M059J (cell line): ENCODE measurements around the gene OR2V2. TPM values are rescaled to one million over a fixed set of nuclear protein-coding genes. Genes with fewer than 3 reads are reported as not detected.
"Not testable (repeated sequence)": the region's sequence is repeated elsewhere in the genome, so short reads cannot be mapped to it uniquely, and the experiment has no call there.

ENCODE experiments used
- DNase-seq: peaks from one replicate; pipeline ENCODE4 v3.0.0-alpha.2; 2012; ENCODE audit warnings: low read depth
- total RNA-seq: library from RNA; depleted of rRNA; stranded (reverse); fragments of >200 nt; shearing (Covaris generic); gene quantifications from 2 replicates; pipeline ENCODE4 v1.2.3, GENCODE V29; 2014

OR2V2 gene
- total RNA-seq, 1 experiment from 2014 or later, result not detected

DNA sequence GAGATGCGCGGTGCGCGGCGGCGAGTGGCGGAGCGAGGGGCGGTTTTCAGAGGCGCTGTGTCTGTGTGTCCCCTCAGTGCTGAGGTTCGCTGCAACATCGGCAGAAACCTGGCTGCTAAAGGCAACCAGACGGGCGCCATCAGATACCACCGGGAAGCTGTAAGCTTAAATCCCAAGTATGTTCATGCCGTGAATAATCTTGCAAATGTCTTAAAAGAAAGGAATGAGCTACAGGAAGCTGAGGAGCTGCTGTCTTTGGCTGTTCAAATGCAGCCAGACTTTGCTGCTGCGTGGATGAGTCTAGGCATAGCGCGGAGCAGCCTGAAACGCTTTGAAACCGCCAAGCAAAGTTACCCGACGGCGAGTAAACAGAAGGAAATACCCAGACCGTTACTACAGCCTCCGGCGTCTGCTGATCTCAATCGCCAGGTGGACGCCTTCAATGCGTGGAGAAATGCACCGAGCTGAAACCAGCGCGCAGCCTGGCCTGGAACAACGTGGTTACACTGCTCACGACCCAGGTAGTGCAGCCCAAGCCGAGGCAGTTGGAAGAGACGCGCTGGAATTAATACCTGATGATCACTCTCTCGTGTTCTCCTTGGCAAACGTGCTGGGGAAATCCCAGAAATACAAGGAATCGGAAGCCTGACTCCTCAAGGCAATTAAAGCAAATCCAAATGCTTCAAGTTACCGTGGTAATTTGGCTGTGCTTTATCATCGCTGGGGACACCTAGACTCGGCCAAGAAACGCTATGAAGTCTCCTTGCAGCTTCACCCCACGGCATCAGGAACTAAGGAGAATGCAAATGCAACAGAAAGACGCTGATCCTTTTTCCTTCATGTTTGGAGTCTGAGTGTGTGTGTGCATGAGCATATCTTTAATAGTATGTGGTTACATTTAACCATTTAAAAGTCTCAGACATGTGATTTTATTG lies 32.3 kb upstream of the OR2V2 start:
- peak; percentile 24 for DNase-seq

DNA sequence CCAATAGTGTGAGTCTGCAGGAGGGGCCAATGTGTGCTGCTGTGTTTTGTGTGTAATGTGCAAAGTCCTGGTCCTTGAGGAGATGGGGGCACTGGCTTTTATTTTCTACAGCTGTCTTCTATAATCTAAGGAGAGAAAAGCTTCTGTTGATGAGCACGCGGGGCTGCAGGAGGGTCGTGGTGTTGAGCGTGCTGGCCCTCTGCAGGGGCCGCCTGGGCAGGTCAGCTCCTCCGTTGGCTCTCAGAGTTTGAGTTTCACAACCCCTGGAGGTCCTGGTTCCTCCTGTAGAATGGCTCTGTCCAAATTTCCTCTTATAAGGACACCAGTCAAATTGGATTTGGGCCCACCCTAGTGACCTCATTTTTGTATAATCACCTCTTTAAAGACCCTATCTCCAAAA lies 29.0 kb upstream of the OR2V2 start:
- no peak for DNase-seq

DNA sequence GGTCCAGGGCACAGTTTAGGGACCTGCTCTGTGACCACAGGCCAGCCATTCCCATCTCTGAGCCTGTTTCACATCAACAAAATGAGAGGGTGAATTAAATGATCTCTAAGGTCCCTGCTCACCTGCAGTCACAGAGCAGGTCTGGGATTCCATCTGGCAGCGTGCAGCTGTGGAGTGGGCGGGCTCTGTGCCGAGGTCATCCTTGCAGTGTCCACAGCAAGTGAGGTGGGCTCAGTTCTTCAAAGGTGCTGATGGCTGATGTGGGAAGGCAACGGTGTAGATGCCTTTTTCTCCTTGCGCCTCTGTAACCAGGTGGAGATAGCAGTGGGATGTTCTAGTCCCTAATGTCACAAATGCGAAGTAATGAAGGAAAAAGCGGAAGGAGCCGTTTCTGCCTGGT lies 28.3 kb upstream of the OR2V2 start:
- no peak for DNase-seq

DNA sequence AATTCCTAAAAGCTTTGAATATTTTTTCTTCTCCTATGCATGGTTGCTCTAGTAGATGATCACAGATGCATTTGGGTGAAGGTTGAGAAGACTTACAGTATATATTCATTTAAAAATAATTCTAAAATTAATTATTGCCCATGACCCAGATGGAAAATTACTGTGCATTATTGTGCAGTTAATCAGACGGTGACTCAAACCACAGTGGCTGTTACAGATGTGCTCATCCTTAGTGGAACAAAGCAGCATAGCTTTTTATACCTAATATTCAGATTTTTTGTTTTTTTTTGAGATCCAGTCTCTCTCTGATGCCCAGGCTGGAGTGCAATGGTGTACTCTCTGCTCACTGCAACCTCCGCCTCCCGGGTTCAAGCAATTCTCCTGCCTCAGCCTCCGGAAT lies 27.1 kb upstream of the OR2V2 start:
- DNase-seq, result peak; percentile 37

DNA sequence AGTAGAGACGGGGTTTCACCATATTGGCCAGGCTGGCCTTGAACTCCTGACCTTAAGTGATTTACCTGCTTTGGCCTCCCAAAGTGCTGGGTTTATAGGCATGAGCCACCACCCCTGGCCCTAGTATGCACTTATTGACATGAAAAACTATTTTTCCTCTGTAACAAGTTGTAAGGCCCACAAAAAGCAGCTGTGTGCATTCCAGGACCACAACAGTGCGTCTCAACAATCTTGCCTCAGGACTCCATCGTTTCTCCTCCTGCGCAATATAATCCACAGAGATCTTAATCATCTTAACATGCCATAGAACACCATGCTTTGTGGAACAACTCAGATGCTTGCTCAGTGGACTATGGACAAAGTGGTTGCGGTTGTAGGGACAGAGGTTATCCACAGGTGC lies 26.6 kb upstream of the OR2V2 start:
- no peak for DNase-seq

DNA sequence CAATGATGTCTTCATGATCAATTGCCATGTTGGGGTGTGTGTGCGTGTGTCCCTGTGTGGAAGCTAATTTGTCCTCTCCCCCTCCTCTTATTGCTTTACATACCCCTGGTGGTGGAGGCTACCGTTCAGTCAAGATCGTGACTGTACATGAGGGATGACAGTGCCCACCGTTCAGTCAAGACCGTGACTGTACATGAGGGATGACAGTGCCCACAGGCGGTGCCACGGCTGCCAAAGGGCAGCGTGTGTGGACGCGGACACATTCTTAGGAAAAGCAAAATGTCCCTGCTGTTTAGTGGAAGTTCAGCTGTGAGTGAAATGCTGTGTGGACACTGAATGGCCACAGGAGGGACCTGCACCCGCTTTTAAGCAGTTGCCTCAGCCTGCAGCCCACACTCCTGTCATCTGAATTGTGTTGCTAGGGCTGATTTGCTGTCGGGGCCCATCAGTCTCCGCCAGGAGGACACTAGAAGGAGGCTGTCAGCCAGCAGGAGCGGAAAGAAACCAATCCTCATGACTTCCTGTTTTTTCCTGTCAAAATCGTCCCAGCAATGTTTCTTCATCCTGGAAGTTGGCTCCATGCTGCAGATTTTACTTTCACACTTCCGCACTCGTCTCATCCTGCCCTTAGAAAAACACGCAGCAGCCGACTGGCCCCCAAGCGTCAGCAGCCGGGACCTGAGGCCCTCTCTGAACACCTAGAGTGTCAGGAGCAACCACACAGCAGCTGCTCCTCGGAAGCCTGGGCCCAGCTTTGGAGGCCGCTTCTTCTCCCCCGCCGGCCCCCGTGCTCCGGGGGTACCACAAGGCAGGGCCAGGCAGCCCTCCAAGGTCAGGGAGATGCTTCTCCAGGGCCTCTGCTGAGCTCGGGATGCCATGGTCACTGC lies 25.5 kb upstream of the OR2V2 start:
- DNase-seq, result peak; percentile 12

DNA sequence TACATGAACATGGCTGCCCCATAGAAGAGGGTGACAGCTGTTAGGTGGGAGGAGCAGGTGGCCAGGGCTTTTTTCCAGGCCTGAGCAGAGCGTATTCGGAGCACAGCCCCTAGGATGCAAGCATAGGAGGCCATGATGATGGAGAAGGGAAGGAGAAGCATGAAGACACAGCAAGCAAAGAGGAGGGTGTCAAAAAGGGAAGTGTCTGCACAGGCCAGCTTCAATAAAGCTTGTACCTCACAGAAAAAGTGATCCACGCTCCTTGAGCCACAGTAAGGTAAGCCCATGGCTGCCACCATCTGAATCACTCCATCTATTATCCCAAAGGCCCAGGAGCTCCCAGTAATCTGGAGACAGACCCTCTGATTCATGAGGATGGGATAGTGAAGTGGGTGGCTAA lies 22.9 kb upstream of the OR2V2 start:
- no peak for DNase-seq

DNA sequence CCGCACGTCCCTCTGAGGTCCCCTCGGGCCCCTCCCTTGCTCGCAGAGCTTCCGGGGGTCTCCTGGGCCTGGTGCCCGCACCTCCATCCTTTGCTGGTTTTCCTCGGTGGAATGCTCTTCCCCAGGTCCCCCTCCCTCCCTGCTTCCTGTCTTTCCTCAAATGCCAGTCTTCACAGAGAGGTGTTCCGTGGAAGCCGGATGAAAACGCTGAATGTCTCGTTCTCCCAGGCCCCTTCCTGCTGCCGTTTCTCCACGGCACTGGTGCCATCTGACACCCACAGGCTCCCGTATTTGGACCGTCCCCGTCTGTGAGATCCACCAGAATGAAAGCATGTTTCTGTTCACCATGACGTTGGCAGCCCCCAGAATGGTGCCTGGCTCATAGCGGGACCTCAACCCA lies 20.5 kb upstream of the OR2V2 start:
- no peak for DNase-seq

DNA sequence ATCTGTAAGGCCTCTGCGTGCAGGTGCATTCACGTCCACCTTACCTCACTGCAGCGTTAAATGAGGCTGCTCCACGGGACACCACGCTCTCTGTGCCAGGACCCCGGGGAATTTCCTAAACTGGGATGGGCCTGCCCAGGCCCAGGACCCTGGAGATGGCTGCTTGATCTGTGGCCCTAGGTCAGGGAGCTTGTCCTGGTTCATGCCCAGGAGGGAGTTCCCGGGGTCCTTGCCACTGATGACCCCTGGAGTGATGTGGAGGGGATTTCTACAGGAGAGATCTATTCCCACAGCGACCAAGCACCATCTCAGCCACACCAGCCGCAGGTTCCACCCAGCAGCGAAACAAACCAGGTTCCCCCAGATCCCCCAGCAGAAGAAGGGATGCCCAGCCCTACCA lies 19.9 kb upstream of the OR2V2 start:
- DNase-seq, result no peak

DNA sequence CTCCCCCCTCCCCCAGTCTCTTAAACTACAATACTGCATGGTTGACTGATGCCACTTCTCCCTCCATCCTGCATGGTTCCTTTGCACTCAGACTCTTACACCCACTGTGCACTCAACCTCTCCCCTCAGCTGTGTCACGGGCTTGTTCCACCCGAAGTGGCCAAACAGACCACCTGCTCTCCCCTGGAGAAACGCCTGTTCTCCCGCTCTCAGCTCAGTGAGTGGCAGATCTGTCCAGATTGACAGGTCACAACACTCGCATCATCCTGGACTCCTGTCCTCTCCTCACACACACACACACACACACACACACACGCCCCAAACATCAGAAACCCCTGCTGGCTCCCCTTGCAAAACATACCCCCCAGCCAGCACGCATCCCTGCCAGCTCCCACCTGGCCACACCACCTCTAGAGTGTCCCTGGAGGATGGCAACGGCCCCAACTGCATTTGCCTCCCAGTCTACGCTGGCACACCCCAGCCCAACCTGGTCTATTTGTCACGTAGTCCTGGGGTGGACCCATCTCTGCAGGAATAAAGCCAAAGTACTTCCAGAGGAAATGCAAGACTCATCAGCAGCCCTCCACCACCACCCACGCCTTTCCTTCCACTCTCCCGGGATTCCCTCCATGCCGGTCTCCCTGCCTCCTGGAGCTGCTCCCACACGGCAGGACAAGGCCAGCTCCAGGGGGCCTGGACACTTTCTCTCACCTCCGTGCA lies 19.3 kb upstream of the OR2V2 start:
- DNase-seq, result no peak

DNA sequence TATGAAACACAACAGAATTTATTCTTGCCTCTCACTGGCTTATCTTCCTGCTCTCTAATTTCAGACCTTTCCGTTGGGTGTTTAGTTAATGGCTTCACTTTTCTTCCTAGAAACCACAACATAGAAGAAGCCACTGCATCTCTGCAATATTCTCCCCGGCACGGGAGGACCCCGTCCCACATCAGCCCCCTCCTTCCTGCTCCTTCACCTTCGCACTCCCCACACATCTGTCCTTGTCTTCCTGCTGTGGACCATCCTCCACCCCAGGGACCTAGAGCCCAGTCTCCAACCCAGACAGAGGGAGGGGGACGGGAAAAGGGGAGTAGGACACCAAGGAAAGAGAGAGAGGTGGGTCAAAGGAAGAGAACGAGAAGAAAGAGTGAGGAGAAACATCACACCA lies 17.8 kb upstream of the OR2V2 start:
- DNase-seq, result no peak

DNA sequence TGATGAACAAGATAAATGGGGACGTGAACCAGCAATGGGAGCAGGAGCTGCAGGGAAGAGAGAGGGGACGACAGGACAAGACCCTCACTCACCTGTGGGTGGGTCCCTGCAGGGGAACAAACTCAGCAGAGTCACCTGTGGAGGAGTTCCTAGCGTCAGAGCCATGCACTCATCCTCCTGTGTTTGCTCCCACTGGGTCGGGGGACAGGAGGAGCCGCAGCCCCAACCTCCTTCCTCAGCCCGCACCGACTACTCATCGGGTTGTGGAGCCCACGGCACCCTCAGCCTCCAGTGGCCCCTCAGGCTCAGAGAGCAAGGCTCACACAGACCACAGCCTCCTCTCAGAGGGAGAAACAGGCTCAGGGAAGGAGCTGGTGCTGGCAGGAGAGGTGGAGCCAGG lies 17.3 kb upstream of the OR2V2 start:
- not testable (repeated sequence) for DNase-seq

DNA sequence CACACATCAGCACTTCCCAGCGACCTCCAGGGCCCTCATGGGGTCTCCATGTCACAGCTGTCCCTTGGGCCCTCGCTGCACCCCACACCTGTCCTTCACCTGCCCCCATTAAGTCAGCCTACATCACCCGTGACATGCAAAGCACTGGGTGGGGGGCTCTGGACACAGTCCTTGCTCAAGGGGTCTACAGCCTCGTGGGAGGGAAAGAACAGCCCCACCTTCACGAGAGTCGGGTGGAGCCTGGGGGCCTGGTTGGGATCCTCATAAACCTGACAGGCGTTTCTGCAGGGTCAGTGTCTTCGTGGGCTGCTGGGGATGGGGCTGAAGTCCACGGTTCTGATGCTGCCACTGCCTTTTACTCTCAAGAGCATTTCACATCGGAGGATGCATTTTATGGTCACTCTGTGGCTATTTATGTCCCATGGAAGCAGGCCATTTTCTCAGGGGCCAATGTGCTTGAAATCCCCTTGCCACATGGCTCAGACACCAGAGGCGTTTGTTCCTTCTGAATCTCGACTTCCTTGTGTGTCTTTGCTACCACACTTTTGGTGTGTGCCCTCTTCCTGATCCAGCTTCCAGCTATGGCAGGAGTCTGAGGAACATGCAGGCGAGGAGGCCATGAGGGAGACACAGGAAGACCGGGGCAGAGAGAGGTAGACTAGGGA lies 16.4 kb upstream of the OR2V2 start, which contains the start of gene OR2V1:
OR2V1 (minus strand) TSS at position 338 of the 665 bp plus-strand sequence. CDS start 5,865 bp downstream, outside the sequence.
- no peak for DNase-seq

DNA sequence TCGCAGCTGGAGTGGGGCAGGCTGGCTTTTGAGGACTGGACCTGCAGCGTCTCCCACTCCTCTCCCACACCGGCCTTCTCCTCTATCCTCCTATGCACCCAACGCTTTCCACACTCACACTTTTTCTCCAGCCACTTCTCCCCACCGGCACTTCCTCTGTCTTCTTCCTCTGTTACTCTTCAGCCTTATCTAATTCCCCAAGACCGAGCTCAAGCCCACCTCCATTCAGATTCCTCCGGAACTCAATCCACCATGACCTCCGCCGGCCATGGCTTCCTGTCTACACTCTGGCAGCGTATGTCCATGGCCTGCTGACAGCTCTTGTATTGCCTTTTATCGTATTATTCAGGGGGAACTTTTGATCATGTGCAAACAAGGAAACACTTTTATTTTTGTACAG lies 15.9 kb upstream of the OR2V2 start:
- DNase-seq, result no peak

DNA sequence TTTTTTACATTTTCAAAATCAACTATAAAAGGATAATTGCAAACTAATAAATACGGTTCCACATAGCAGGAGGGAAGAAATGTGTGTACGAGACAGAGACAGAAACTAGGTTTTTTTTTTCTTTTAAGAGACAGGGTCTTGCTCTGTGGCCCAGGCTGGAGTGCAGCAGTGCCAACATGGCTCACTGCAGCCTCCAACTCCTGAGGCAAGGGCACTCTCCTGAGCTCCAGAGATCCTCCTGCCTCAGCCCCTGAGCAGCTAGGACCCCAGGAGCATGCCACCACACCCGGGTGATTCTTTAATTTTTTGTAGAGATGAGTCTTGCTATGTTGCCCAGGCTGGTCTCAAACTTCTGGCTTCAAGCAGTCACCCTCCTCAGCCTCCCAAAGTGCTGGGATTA lies 14.3 kb upstream of the OR2V2 start:
- DNase-seq, result no peak

DNA sequence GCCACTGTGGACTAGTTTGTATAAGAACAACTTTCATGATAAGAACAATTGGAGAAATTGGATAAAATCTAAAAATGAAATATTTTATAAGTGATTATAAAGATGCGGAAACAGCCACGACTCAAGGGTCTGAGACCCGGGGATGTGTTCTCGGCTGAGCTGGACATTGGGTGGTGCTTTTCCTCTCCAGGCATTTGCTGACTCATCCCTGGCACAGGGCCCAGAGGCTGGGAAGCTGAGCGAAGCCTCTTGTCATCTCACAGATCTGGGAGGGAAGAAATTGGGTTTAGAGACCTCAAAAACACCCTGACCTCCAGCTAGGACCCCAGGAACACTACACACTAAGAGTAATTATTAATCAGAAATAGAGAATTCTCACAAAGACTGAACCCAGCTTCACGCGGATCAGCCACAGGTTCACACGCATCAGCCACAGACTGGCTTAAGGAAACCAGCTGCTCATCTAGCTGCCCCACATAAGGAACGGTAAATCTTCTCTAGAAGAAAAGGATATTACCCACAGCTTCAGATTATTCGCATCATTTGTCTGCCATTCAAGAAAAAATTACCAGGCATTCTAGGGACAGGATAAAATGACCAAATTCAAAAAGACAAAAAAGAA lies 13.7 kb upstream of the OR2V2 start:
- DNase-seq, result peak; percentile 81

DNA sequence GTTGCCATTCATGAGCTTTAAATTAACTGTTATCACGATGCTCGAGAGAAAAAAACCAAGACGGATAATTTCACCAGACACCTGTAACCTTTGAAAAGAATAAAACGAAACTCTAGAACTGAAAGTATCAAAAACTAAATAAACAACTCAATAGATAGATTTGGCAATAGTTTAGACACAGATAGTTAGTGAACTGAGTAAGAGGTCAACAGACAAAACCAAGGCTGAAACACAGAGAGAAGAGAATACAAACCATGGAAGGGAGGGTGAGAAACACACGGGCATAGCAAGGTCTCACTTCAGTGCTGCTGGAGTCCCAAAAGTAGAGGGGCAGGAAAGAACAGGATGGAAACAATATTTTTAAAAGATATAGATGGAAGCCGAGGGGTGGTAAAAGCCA lies 13.1 kb upstream of the OR2V2 start:
- no peak for DNase-seq

DNA sequence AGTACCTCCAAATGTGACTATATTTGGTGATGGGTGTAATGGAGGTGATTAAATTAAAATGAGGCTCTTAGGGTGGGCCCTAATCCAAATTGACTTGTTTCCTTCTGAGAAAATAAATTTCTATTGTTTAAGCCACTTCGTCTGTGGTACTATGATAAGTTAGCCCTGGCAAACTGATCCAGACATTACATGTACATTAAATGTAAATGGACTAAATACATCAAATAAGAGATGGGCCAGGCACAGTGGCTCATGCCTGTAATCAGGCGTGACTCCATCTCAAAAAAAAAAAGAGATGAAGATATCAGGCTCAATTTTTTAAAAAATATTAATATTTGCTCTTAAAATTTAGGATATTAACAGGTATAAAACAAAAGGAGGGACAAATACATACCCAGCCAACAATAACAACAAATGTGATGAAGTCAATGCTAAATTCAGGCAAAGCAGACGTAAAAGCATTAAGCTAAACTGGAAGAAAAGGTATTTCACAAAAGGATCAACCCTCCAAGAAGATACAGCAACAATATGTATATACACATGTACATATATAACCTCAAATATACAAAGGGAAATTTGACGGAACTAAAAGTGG lies 10.9 kb upstream of the OR2V2 start:
- no peak for DNase-seq

DNA sequence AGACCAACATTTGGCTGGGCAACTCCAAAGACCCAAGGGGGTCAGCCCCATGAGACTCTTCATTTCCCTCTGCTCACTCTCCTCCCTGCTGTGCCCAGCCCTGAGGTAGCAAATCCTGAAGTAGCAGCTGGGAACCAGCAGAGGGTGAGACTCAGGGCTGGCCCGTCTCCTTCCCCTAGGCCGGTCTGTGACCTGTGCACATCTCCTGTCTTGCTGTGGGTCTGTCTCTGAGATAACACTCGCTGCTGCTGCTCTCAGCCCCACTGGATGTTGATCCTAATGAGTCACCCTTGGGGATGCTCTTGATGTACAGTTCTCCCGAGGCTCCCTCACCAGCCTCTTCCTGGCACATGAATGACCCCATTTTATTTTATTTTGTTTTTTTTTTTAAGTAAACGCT lies 9.1 kb upstream of the OR2V2 start:
- DNase-seq, result peak; percentile 49

DNA sequence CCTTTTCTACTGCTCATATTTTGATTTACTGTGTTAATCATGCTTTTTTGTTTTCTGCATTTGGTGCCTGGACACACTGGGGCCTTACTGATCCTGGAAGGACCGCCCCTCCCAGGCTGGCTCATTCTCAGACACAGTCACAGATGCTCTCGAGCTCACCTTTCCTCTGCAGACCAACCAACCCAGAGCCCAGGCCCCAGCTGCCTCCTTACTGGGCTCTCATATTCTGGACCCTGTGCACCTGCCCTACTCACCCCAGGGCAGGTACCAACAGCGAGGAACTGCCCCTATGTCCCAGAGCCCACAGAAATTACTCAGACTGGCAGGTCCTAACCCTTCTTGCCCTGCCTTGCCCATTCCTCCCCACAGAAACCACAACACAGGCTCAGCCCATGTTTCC lies 6.6 kb upstream of the OR2V2 start:
- DNase-seq, result no peak

DNA sequence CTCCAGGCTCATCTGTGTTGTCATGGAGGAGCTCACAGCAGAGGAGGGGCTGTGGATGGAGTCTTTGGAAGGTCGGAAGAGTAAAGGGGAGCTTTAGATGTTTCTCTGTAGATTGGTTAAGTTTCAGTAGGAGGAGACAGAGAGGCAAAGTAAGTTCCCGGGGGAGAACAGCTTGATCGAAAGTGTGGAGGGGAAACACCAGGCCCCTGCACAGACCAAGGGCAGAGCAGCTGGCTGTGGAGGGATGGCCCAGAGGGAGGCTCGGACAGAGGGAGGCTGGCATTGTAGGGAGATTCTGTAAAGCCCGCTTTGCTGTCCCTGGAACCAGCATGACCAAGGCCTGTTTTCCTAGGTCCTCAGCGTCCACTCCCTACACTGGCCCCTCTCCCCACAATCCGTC lies 5.3 kb upstream of the OR2V2 start:
- no peak for DNase-seq
